Erythroblast (primary cell): ENCODE data around the gene STAC.

ENCODE experiments used
- GATA1 ChIP-seq: IDR thresholded peaks from 2 replicates; pipeline ENCODE4 v1.6.1; 2011; ENCODE audit warnings: low read depth, mild to moderate bottlenecking, control low read depth, low read length, moderate library complexity
- POLR2A ChIP-seq: IDR thresholded peaks from 2 replicates; pipeline ENCODE4 v1.6.1; 2011; ENCODE audit warnings: mild to moderate bottlenecking, low read length

DNA sequence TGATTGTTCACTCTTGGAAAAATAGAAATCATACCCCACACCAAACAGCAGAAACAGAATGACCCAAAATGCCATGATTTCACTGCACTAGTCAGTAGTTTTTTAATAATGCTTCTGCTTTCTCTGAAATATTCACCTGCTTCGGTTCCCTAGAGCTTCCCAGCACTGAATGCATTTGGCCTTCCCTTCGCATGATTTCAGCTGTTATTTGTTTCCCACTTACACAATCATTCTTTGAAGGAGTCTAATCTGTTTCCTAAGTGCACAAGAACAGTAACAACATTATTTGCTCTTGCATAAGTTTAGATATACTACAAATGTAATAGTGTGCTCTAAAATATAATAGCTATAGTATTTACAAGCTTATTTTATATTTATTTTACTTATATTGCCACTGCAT, 178.7 kb downstream of the STAC start:
- no peak for TF ChIP-seq POLR2A
- no peak for TF ChIP-seq GATA1
